GM19099 (cell line): ENCODE results near the gene SAMMSON.

Experiments used
- POLR2A ChIP-seq: IDR thresholded peaks from 3 replicates; pipeline ENCODE4 v1.6.1; 2011; ENCODE audit warnings: low read depth; ENCODE audit not compliant: insufficient read length; ENCODE audit errors: extremely low read depth

Gene SAMMSON

GRCh38 chr3:70064194-70064779 lies 64.8 kb downstream of the SAMMSON start:
- no peak for TF ChIP-seq POLR2A

DNA sequence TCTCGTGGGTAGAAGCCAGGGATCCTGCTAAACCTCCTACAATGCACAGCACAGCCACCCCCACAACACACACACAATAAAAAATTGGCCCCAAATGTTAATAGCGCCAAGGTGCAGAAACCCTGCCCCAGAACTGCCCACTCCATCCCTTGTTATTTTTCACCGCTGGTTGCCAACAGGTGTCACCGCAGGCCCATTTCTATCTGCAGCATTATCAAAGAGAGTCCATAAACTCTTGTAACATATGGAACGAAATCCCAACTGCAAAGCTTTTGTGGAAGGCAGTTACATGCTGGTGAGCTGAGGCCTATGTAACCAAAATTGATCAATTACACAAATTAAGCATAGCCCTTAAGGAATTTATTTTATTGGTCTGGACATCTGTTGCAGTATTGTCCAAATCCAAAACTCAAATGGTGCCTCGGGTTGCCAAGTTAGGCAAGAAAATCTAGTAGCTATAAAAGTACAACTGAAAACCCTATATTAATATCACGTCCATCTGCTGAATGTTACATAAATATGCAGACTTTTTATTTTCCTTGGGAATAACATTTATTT lies 66.2 kb downstream of the SAMMSON start:
- TF ChIP-seq POLR2A, result no peak

GRCh38 chr3:70067860-70068521 lies 68.5 kb downstream of the SAMMSON start:
- TF ChIP-seq POLR2A, result no peak

- no peak for TF ChIP-seq POLR2A
Observed at GRCh38 chr3:70069557-70069956, 70.0 kb downstream of the SAMMSON start.

DNA sequence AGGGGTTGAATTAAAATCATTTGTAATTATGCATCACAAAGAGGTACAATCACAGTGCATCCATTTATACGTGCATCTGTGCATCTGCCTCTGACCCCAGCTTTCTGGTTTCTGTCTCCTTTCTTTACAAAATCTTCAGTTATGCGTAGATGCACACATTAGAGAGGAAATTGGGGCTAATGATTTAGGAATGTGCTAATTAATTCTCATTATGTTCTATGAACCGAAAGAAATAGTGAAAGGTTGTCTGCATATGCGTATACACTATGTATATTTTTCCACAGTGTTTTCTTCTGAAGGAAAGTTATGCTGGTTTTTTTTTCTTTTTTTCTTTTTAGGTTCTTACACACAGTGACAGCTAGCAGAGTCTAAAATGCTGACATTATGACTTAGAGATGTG lies 71.6 kb downstream of the SAMMSON start:
- TF ChIP-seq POLR2A, result no peak

- TF ChIP-seq POLR2A, result no peak
Observed at GRCh38 chr3:70072180-70072579, 72.6 kb downstream of the SAMMSON start.

DNA sequence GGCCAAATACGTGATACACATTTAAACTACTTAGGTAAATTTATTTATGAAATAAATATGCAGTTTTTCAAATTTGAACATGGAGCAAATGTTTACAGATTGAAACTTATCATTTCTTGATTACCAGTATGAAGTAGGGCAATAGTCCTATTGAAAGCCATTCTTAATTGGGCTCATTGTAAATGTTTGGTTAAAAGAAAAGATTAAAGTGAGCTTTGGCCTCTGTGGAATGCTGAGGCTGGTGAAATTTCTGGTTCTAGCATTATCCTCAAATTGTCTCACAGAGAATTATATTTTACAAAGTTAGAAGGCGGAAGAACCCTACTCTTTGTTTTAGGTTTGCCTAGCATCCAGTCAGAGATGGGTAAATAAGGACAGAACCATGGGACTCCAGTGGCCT lies 73.2 kb downstream of the SAMMSON start:
- TF ChIP-seq POLR2A, result no peak

GRCh38 chr3:70075101-70075500 lies 75.6 kb downstream of the SAMMSON start:
- TF ChIP-seq POLR2A, result no peak

- TF ChIP-seq POLR2A, result no peak
Observed at GRCh38 chr3:70076396-70076795, 76.9 kb downstream of the SAMMSON start.

GRCh38 chr3:70078778-70079177 lies 79.2 kb downstream of the SAMMSON start:
- no peak for TF ChIP-seq POLR2A

DNA sequence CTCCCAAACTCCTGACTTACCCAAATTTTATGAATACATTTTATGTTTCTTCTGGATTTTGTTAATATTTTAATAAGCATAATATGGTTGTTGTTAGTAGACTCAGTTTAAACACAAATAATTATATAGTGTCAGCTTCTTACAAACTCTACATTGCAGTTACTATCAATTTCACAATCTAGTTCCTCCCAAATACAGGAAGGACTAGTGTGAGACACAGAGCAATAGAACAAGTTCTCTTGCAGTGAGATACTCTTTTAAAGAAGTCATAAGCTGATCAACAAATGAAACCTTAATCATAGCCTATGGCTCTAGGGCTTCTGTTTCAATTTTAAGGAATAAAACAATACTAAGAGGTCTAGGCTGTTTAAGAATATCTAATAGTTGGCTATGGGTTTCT lies 86.1 kb downstream of the SAMMSON start:
- no peak for TF ChIP-seq POLR2A

GRCh38 chr3:70086336-70086735 lies 86.8 kb downstream of the SAMMSON start:
- TF ChIP-seq POLR2A, result no peak

GRCh38 chr3:70090322-70090913 lies 90.9 kb downstream of the SAMMSON start:
- no peak for TF ChIP-seq POLR2A

DNA sequence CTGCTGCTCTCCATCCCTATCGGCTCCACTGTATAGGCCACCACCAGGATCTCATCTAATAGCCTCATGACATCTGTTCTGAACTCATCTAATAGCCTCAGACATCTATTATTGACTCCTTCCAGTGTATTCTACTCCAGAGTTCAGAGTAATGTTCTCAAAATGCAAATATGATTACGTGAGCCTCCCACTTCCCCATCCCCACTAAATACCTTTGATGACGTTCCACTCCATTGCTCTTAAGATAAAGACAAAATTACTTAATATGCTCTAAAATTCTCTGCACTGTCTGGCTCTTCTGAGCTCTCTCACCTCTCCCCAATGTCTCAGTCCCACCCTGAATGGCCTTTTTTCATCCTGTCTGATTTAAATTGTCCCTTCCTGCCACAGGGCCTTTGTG lies 94.7 kb downstream of the SAMMSON start:
- no peak for TF ChIP-seq POLR2A

DNA sequence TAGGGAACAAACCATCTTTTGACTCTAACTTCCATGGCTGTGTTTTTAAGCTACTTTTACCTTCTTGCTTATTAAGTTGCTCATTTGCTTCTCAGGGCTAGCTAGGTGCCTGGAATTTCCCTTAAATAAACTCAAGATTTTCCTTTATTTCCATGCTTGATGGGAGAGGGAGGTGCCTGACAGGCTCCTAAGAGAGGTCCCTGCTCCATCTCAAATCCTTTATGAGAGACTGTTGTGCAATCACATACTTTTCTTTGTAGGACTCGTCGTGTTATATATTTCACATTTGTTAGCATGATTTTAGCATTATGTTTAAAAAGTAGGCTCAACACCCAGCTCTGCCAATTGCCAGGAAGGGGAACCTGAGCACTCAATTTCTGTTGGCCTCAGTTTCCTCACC lies 95.7 kb downstream of the SAMMSON start:
- no peak for TF ChIP-seq POLR2A
